Sigmoid colon (tissue), 4 donors: ENCODE data around the gene FBXL5.

Experiments
- EP300 ChIP-seq, 4 donors: sonication (generic); formaldehyde crosslinking; IDR thresholded peaks; one replicate each; pipeline ENCODE4 v1.6.1; 2017; ENCODE audit warnings: antibody characterized with exemption in 4 of 4
- TF ChIP-seq, protein P1 (sequence below), 4 experiments: fragments of 450-650 bp in 3 of 4; fragments of 200-600 bp in 1 of 4; IDR thresholded peaks; one replicate each; pipeline ENCODE4 v1.5.1; 2016 to 2019; ENCODE audit warnings: antibody characterized with exemption in 4 of 4, mild to moderate bottlenecking in 3 of 4, moderate library complexity in 2 of 4

DNA sequence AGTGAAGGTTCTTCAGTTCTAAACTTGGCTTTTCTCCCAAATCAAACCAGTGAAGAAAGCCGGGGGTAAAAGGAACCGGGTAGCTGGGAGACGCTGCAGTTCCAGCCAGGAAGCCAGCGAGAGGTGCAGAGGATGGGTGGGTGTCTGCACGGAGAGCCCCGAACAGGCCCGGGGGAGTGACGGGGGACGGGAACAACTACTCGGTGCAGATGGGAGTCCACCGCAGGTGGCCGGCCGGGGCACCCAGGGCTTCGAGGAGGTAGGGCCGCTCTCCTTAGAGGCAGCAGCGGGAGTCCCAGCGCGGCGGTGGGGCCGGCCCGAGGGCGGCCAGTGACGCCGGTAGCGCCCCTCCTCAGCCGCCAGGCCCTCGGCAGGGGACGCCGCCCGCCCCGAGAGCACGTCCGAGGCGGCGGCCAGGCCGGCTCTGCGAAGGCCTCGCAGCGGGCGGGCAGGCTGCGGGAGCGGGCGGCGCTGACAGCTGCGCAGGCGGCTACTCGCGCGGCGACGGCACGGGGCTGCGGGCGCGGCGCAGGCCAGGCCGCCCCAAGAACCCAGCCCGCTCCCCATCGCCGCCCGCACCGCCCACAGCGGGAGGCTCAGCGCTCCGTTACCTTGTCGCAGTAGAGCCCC lies 449 bp downstream of the FBXL5 start:
- TF ChIP-seq EP300 (IDR thresholded peaks at IDR 0.05) = no peak
- TF ChIP-seq, protein P1, sequence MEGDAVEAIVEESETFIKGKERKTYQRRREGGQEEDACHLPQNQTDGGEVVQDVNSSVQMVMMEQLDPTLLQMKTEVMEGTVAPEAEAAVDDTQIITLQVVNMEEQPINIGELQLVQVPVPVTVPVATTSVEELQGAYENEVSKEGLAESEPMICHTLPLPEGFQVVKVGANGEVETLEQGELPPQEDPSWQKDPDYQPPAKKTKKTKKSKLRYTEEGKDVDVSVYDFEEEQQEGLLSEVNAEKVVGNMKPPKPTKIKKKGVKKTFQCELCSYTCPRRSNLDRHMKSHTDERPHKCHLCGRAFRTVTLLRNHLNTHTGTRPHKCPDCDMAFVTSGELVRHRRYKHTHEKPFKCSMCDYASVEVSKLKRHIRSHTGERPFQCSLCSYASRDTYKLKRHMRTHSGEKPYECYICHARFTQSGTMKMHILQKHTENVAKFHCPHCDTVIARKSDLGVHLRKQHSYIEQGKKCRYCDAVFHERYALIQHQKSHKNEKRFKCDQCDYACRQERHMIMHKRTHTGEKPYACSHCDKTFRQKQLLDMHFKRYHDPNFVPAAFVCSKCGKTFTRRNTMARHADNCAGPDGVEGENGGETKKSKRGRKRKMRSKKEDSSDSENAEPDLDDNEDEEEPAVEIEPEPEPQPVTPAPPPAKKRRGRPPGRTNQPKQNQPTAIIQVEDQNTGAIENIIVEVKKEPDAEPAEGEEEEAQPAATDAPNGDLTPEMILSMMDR (IDR thresholded peaks at IDR 0.05) = no peak
